Medulla oblongata (tissue), 1 donor: ENCODE measurements around the gene TEFM.
"Not testable (repeated sequence)": the region's sequence is repeated elsewhere in the genome, so short reads cannot be mapped to it uniquely, and the experiment has no call there.

ENCODE experiments used
- DNase-seq: peaks from one replicate; pipeline ENCODE4 v3.0.0-alpha.2; 2015; ENCODE audit errors: extremely low spot score

Gene TEFM

GRCh38 chr17:30920683-30921543 lies 14.9 kb upstream of the TEFM start:
- DNase-seq, result no peak

GRCh38 chr17:30920282-30920681 lies 14.2 kb upstream of the TEFM start:
- no peak for DNase-seq

- DNase-seq, result no peak
Observed at GRCh38 chr17:30917050-30917449, 11.0 kb upstream of the TEFM start.

GRCh38 chr17:30915833-30916611 lies 10.0 kb upstream of the TEFM start:
- DNase-seq, result no peak

GRCh38 chr17:30913955-30914354 lies 7.9 kb upstream of the TEFM start:
- DNase-seq, result no peak

GRCh38 chr17:30910151-30910550 lies 4.1 kb upstream of the TEFM start:
- not testable (repeated sequence) for DNase-seq

GRCh38 chr17:30908717-30909420 lies 2.8 kb upstream of the TEFM start:
- DNase-seq, result no peak

- peak; percentile 18 for DNase-seq
Observed at GRCh38 chr17:30905742-30906100, 317 bp downstream of the TEFM start.

GRCh38 chr17:30897311-30897710 lies 8.7 kb downstream of the TEFM start:
- no peak for DNase-seq

- DNase-seq, result no peak
Observed at GRCh38 chr17:30894236-30894635, 11.8 kb downstream of the TEFM start.

GRCh38 chr17:30886187-30886586 lies 19.9 kb downstream of the TEFM start:
- DNase-seq, result no peak

- DNase-seq, result no peak
Observed at GRCh38 chr17:30869005-30869404, 37.0 kb downstream of the TEFM start.

GRCh38 chr17:30864636-30865035 lies 41.4 kb downstream of the TEFM start:
- DNase-seq, result no peak

GRCh38 chr17:30858556-30859250 lies 47.3 kb downstream of the TEFM start:
- DNase-seq, result no peak

GRCh38 chr17:30854146-30854545 lies 51.9 kb downstream of the TEFM start:
- no peak for DNase-seq
